GM23338 (cell line): ENCODE results near the gene ITPR3. TPM values are rescaled to one million over a fixed set of nuclear protein-coding genes. Genes with fewer than 3 reads are reported as not detected.

Source experiments
- ATAC-seq: fragments of 200-7000 bp; cut with Tn5 transposase; 3 replicates; pipeline ENCODE4 v1.9.1; 2020
- DNase-seq: peaks from one replicate; pipeline ENCODE4 v3.0.0-alpha.2; 2015; ENCODE audit warnings: low spot score
- H2AFZ ChIP-seq: fragments of 200-600 bp; sonication (generic); 2 replicates; pipeline ENCODE4 v1.8.0; 2016; ENCODE audit warnings: antibody characterized with exemption, mild to moderate bottlenecking, moderate library complexity
- H3F3A ChIP-seq: fragments of 200-600 bp; sonication (generic); replicated peaks from 2 replicates; pipeline ENCODE4 v1.8.0; 2017; ENCODE audit warnings: antibody characterized with exemption, mixed run types, low read depth
- H3K27ac ChIP-seq: fragments of 200-600 bp; sonication (generic); 2 replicates; pipeline ENCODE4 v1.6.1; 2016; ENCODE audit warnings: low read depth
- H3K27me3 ChIP-seq: fragments of 200-600 bp; sonication (generic); 2 replicates; pipeline ENCODE4 v1.8.0; 2016; ENCODE audit warnings: mild to moderate bottlenecking, mixed run types, moderate library complexity; ENCODE audit not compliant: insufficient read depth
- H3K36me3 ChIP-seq: fragments of 200-600 bp; sonication (generic); 2 replicates; pipeline ENCODE4 v1.8.0; 2016; ENCODE audit warnings: mild to moderate bottlenecking; ENCODE audit not compliant: insufficient read depth
- H3K4me1 ChIP-seq: fragments of 200-600 bp; sonication (generic); 2 replicates; pipeline ENCODE4 v1.8.0; 2016; ENCODE audit warnings: mild to moderate bottlenecking, moderate library complexity; ENCODE audit not compliant: insufficient read depth
- H3K4me2 ChIP-seq: fragments of 200-600 bp; sonication (generic); 2 replicates; pipeline ENCODE4 v1.7.1; 2017; ENCODE audit warnings: mixed run types
- H3K4me3 ChIP-seq: fragments of 200-600 bp; sonication (generic); 2 replicates; pipeline ENCODE4 v1.6.1; 2016; ENCODE audit warnings: mixed run types
- H3K79me2 ChIP-seq: fragments of 200-600 bp; sonication (generic); replicated peaks from 2 replicates; pipeline ENCODE4 v1.8.0; 2017; ENCODE audit warnings: mild to moderate bottlenecking; ENCODE audit not compliant: insufficient read depth
- H3K9me2 ChIP-seq: fragments of 200-600 bp; sonication (generic); 2 replicates; pipeline ENCODE4 v1.8.0; 2017; ENCODE audit not compliant: insufficient read depth
- H4K20me1 ChIP-seq: fragments of 200-600 bp; sonication (generic); replicated peaks from 2 replicates; pipeline ENCODE4 v1.8.0; 2017; ENCODE audit warnings: mild to moderate bottlenecking; ENCODE audit not compliant: insufficient read depth
- H3K27ac Mint-ChIP-seq: 2 replicates; pipeline ENCODE4 v1.8.0; 2020; ENCODE audit warnings: inconsistent platforms, mild to moderate bottlenecking, moderate library complexity, mixed read lengths
- H3K27me3 Mint-ChIP-seq: 3 replicates; pipeline ENCODE4 v1.8.0; 2022; ENCODE audit warnings: low read depth, mild to moderate bottlenecking, moderate library complexity, mixed read lengths, inconsistent platforms; ENCODE audit not compliant: insufficient read depth, poor library complexity
- H3K36me3 Mint-ChIP-seq: 3 replicates; pipeline ENCODE4 v1.8.0; 2021; ENCODE audit warnings: low read depth, mild to moderate bottlenecking, inconsistent platforms, moderate library complexity, mixed read lengths
- H3K4me1 Mint-ChIP-seq: 3 replicates; pipeline ENCODE4 v1.8.0; 2020; ENCODE audit warnings: mild to moderate bottlenecking, inconsistent platforms, mixed read lengths
- H3K4me3 Mint-ChIP-seq: 3 replicates; pipeline ENCODE4 v1.8.0; 2021; ENCODE audit warnings: moderate library complexity, mild to moderate bottlenecking, inconsistent platforms, mixed read lengths
- H3K9me3 Mint-ChIP-seq: 3 replicates; pipeline ENCODE4 v1.8.0; 2020; ENCODE audit warnings: moderate library complexity, mild to moderate bottlenecking, inconsistent platforms, mixed read lengths
- CREB1 ChIP-seq: fragments of 250-450 bp; sonication (Bioruptor Pico); IDR thresholded peaks from 2 replicates; pipeline ENCODE4 v1.5.0; 2020; ENCODE audit warnings: low read depth, mild to moderate bottlenecking, moderate library complexity
- CTCF ChIP-seq, 2 experiments: fragments of 200-600 bp in 1 of 2; sonication (generic) in 1 of 2; conservative IDR thresholded peaks; 2 replicates each; pipeline versions ENCODE4 v1.5.1 to v1.6.1; 2016 to 2017; ENCODE audit warnings: antibody characterized with exemption in 2 of 2, low read depth in 2 of 2, mild to moderate bottlenecking in 2 of 2, moderate library complexity in 1 of 2
- ETS1 ChIP-seq: IDR thresholded peaks from 2 replicates; pipeline ENCODE4 v1.6.1; 2016; ENCODE audit warnings: antibody characterized with exemption
- EZH2phosphoT487 ChIP-seq: fragments of 200-600 bp; sonication (generic); IDR thresholded peaks from one replicate; pipeline ENCODE4 v1.8.1; 2018; ENCODE audit warnings: antibody characterized with exemption; ENCODE audit not compliant: unreplicated experiment
- JUNB ChIP-seq: IDR thresholded peaks from one replicate; pipeline ENCODE4 v1.6.1; 2016; ENCODE audit warnings: antibody characterized with exemption; ENCODE audit not compliant: unreplicated experiment
- NANOG ChIP-seq: IDR thresholded peaks from 2 replicates; pipeline ENCODE4 v1.6.1; 2016; ENCODE audit warnings: antibody characterized with exemption, borderline replicate concordance
- POLR2AphosphoS5 ChIP-seq: IDR thresholded peaks from 2 replicates; pipeline ENCODE4 v1.6.1; 2016; ENCODE audit warnings: antibody characterized with exemption, low read depth
- REST ChIP-seq: IDR thresholded peaks from one replicate; pipeline ENCODE4 v1.6.1; 2018; ENCODE audit warnings: antibody characterized with exemption; ENCODE audit not compliant: unreplicated experiment
- STAT1 ChIP-seq: IDR thresholded peaks from one replicate; pipeline ENCODE4 v1.6.1; 2016; ENCODE audit warnings: antibody characterized with exemption; ENCODE audit not compliant: unreplicated experiment
- ZNF114 ChIP-seq: fragments of 250-450 bp; sonication (Bioruptor Pico); IDR thresholded peaks from 2 replicates; pipeline ENCODE4 v1.5.0; 2020; ENCODE audit warnings: mild to moderate bottlenecking, moderate library complexity
- ZNF331 ChIP-seq: fragments of 250-450 bp; sonication (Bioruptor Pico); IDR thresholded peaks from 2 replicates; pipeline ENCODE4 v1.5.0; 2020; ENCODE audit warnings: low read depth, mild to moderate bottlenecking, moderate library complexity
- polyA plus RNA-seq: library from polyadenylated mRNA; unstranded; fragments of >200 nt; fragmentation: Nextera tagmentation; extraction: Ambion mirVana; gene quantifications from 2 replicates; pipeline ENCODE4 v1.2.1, GENCODE V29; 2016
- total RNA-seq: library from RNA; depleted of rRNA; stranded (reverse); fragments of >200 nt; shearing (Covaris generic); gene quantifications from 2 replicates; pipeline ENCODE4 v1.2.3, GENCODE V29; 2014

The ITPR3 gene
- total and polyA plus RNA-seq, 2 experiments from 2014 or later: 7.3 to 31.9 TPM

- no peak for TF ChIP-seq REST
- no peak for TF ChIP-seq EZH2phosphoT487
- no peak for TF ChIP-seq CTCF (conservative IDR thresholded peaks at IDR 0.05; ENCODE audit: low read depth in 2 of 2)
- no peak for TF ChIP-seq STAT1
- no peak for TF ChIP-seq CREB1
- TF ChIP-seq POLR2AphosphoS5: no peak
- no peak for TF ChIP-seq JUNB
Observed at GRCh38 chr6:33720998-33721397, 99.9 kb downstream of the ITPR3 start (continued).

GRCh38 chr6:33721508-33721907, 100.4 kb downstream of the ITPR3 start:
- Histone ChIP-seq H3K9me2 (no peaks in the 10 kb centered on the region), H3F3A (no peaks in the 10 kb centered on the region), H3K4me1 (no peaks in the 10 kb centered on the region), H3K36me3 (no peaks in the 10 kb centered on the region), H4K20me1 (no peaks in the 10 kb centered on the region), H3K27ac (no peak overlapping the region), H3K4me3 (no peak overlapping the region), H3K79me2 (no peaks in the 10 kb centered on the region), H3K4me2 (no peak overlapping the region), H3K27me3 (no peaks in the 10 kb centered on the region), H2AFZ (no peak overlapping the region)
- Mint-ChIP-seq H3K9me3 (no peaks in the 10 kb centered on the region), H3K27me3 (peaks cover 4% of the 10 kb centered on the region), H3K4me3 (no peak overlapping the region), H3K4me1 (peaks cover 27% of the 10 kb centered on the region), H3K36me3 (no peaks in the 10 kb centered on the region), H3K27ac (no peak overlapping the region)
- DNase-seq: no peak
- ATAC-seq: no peak
- TF ChIP-seq CTCF (conservative IDR thresholded peaks at IDR 0.05; ENCODE audit: low read depth in 2 of 2) (no peak), CREB1 (no peak), JUNB (no peak), ZNF331 (CRISPR knock-in tag) (no peak), ZNF114 (CRISPR knock-in tag) (no peak), ETS1 (no peak), NANOG (no peak)
